ENCODE results near the gene DGKQ. TPM values are rescaled to one million over a fixed set of nuclear protein-coding genes. Genes with fewer than 3 reads are reported as not detected.

The DGKQ gene
- total RNA-seq, 1 experiment from 2014 or later, result 12.2 TPM

DNA sequence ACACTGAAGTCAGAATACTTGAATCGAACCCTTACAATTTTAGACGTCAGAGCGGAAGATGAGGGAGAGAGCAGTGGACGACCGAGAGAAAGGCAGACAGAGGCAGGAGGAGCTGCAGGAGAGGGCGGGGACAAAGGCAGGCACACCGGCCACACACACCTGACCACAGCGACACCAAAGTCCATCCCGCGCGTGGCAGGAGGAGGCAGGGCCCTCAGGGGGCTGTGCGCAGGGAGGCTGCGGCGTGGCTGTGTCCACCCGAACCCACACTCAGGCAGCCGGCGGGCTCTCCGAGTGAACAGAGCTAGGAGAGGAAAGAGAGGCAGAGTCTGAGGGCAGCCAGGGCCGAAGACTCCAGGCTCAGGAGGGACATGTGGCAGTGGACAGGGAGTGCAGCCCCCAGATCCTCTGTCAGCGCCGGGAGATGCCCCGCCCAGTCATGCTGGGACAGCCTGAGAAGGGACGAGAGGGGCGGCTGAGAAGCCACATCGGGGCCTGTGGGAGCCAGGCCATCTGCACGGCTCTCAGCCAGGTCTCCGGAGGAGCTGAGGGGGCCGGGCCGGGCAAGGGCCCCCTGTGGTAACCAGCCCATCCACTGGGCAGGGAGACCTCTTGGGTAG lies 61.4 kb downstream of the DGKQ start:
- in situ Hi-C loops (cut with HindIII; ENCODE audit: low pct_unique_long_range_greater_than_20kb, low sequenced_read_pairs), result no loop called here
- no peaks in the 10 kb centered on the region for H3K27me3 ChIP-seq (ENCODE audit: control insufficient read depth, insufficient read depth, low read length)
- intact Hi-C loops (cut with micrococcal nuclease; ENCODE audit: unreplicated experiment), result no loop called here
- H3K9me3 ChIP-seq (ENCODE audit: control insufficient read depth, insufficient read depth, low read depth, low read length), result no peaks in the 10 kb centered on the region
- DNase-seq (ENCODE audit: low read depth, low spot score) (no peak), ATAC-seq (no peak)
- ChIA-PET CTCF (interaction anchor here (0.6 kb wide), 1 partner anchor 128 kb away, joined by 6 read pairs; no protein-coding TSS in a partner anchor), POLR2A (no interaction called here)
- BruUV-seq (replicated peaks), result no TSS peak
- no peak overlapping the region for H3K27ac ChIP-seq (ENCODE audit: low read length)
- TF ChIP-seq, protein P1, sequence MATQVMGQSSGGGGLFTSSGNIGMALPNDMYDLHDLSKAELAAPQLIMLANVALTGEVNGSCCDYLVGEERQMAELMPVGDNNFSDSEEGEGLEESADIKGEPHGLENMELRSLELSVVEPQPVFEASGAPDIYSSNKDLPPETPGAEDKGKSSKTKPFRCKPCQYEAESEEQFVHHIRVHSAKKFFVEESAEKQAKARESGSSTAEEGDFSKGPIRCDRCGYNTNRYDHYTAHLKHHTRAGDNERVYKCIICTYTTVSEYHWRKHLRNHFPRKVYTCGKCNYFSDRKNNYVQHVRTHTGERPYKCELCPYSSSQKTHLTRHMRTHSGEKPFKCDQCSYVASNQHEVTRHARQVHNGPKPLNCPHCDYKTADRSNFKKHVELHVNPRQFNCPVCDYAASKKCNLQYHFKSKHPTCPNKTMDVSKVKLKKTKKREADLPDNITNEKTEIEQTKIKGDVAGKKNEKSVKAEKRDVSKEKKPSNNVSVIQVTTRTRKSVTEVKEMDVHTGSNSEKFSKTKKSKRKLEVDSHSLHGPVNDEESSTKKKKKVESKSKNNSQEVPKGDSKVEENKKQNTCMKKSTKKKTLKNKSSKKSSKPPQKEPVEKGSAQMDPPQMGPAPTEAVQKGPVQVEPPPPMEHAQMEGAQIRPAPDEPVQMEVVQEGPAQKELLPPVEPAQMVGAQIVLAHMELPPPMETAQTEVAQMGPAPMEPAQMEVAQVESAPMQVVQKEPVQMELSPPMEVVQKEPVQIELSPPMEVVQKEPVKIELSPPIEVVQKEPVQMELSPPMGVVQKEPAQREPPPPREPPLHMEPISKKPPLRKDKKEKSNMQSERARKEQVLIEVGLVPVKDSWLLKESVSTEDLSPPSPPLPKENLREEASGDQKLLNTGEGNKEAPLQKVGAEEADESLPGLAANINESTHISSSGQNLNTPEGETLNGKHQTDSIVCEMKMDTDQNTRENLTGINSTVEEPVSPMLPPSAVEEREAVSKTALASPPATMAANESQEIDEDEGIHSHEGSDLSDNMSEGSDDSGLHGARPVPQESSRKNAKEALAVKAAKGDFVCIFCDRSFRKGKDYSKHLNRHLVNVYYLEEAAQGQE (IDR thresholded peaks at IDR 0.05; ENCODE audit: insufficient read depth in 1 of 2, low read depth in 2 of 2, low read length in 1 of 2), result no peak
- TF ChIP-seq, protein P2, sequence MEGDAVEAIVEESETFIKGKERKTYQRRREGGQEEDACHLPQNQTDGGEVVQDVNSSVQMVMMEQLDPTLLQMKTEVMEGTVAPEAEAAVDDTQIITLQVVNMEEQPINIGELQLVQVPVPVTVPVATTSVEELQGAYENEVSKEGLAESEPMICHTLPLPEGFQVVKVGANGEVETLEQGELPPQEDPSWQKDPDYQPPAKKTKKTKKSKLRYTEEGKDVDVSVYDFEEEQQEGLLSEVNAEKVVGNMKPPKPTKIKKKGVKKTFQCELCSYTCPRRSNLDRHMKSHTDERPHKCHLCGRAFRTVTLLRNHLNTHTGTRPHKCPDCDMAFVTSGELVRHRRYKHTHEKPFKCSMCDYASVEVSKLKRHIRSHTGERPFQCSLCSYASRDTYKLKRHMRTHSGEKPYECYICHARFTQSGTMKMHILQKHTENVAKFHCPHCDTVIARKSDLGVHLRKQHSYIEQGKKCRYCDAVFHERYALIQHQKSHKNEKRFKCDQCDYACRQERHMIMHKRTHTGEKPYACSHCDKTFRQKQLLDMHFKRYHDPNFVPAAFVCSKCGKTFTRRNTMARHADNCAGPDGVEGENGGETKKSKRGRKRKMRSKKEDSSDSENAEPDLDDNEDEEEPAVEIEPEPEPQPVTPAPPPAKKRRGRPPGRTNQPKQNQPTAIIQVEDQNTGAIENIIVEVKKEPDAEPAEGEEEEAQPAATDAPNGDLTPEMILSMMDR (IDR thresholded peaks at IDR 0.05), result no peak
- TF ChIP-seq TCF7L2 (IDR thresholded peaks at IDR 0.05; ENCODE audit: low read depth, low read length) (no peak), SIN3A (IDR thresholded peaks at IDR 0.05; ENCODE audit: borderline replicate concordance, insufficient read depth, low read depth, low read length) (no peak), POLR2AphosphoS5 (IDR thresholded peaks at IDR 0.05; ENCODE audit: low read depth, low read length) (no peak)
- 0 out of 2 replicates have a peak, but pooled peaks cover 2% of the 10 kb centered on the region for H3K36me3 ChIP-seq (ENCODE audit: control insufficient read depth, insufficient read depth, low read length)
- no peaks in the 10 kb centered on the region for H3K4me1 ChIP-seq (ENCODE audit: control insufficient read depth, insufficient read depth, low read length)
- no peak overlapping the region for H3K4me3 ChIP-seq (ENCODE audit: low read depth in 2 of 2, low read length in 2 of 2)

DNA sequence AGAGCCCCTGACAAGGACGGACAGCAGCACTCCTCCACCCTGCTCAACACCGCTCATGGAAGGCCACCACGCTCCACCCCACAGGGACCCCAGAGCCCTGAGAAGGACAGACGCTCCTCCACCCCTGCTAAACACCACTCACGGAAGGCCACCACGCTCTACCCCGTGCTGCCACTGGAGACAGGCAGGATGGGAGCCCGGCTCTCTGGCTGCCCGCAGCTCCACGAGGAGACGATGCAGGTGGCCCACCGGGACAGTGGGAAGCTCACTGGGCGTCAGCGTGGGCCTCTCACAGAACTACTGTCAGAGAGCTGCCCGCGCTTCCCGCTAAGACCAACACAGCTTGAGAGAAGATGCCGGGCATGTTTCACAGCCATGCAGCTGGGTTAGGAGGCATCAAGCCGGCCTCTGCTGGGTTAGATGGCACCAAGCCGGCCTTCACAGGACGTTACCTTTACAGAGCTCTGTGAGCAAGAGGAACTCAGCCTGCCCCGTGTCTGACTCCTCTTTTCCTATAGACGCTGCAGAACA lies 62.1 kb downstream of the DGKQ start:
- intact Hi-C loops (cut with micrococcal nuclease; ENCODE audit: unreplicated experiment) (no loop called here), in situ Hi-C loops (cut with HindIII; ENCODE audit: low pct_unique_long_range_greater_than_20kb, low sequenced_read_pairs) (no loop called here)
- 0 out of 2 replicates have a peak, but pooled peaks cover 2% of the 10 kb centered on the region for H3K36me3 ChIP-seq (ENCODE audit: control insufficient read depth, insufficient read depth, low read length)
- DNase-seq (ENCODE audit: low read depth, low spot score), result no peak
- TF ChIP-seq SIN3A (IDR thresholded peaks at IDR 0.05; ENCODE audit: borderline replicate concordance, insufficient read depth, low read depth, low read length) (no peak), TCF7L2 (IDR thresholded peaks at IDR 0.05; ENCODE audit: low read depth, low read length) (no peak), POLR2AphosphoS5 (IDR thresholded peaks at IDR 0.05; ENCODE audit: low read depth, low read length) (no peak)
- TF ChIP-seq, protein P1 (IDR thresholded peaks at IDR 0.05; ENCODE audit: insufficient read depth in 1 of 2, low read depth in 2 of 2, low read length in 1 of 2), result no peak
- TF ChIP-seq, protein P2 (IDR thresholded peaks at IDR 0.05), result no peak
- no peaks in the 10 kb centered on the region for H3K4me1 ChIP-seq (ENCODE audit: control insufficient read depth, insufficient read depth, low read length)
- BruUV-seq (replicated peaks), result no TSS peak
- POLR2A ChIA-PET, result no interaction called here
- CTCF ChIA-PET, result interaction anchor here (0.6 kb wide), 1 partner anchor 127 kb away, joined by 6 read pairs; no protein-coding TSS in a partner anchor
- no peaks in the 10 kb centered on the region for H3K27me3 ChIP-seq (ENCODE audit: control insufficient read depth, insufficient read depth, low read length)
- H3K27ac ChIP-seq (ENCODE audit: low read length), result no peak overlapping the region
- no peak overlapping the region for H3K4me3 ChIP-seq (ENCODE audit: low read depth in 2 of 2, low read length in 2 of 2)
- no peak for ATAC-seq
- H3K9me3 ChIP-seq (ENCODE audit: control insufficient read depth, insufficient read depth, low read depth, low read length), result no peaks in the 10 kb centered on the region
